Measurements from ENCODE around the gene PTGER4.

Gene PTGER4

DNA sequence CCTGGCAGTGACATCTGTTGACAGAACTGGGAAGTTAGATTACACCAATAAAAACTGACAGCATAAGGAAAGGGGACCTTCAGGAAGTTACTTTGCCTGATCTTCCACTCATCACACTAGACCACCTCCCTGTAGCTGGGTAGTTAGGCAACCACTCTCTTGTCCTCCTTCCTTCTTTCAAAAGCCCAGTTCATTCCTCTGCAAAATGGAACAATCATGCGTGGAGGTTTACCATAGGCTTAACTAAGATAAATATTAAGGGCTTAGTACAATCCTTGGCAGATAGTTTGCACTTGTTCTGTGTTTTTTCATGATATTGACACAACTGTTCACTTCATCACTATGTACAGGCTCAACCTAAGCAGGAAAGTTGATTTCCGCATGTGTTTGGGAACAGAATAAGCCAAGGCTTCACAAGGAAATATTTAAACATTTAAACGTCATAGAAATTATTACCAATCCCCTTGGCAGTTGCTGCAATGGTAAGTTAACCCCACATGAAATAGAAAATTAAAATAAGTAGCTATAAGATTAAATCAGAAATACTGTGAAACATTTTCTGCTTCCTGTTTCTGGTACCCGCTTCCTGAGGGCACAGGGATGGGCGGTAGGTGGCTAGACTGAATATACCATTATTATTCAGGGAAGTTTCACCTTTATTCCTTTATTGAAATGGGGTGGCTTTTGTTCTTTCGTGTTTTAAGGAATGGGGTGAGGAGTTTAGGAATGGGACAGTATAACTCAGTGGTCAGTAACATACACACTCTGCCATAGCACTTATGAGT is 9.9 kb upstream of the PTGER4 start:
- no peak for DNase-seq (ENCODE audit: low spot score)

DNA sequence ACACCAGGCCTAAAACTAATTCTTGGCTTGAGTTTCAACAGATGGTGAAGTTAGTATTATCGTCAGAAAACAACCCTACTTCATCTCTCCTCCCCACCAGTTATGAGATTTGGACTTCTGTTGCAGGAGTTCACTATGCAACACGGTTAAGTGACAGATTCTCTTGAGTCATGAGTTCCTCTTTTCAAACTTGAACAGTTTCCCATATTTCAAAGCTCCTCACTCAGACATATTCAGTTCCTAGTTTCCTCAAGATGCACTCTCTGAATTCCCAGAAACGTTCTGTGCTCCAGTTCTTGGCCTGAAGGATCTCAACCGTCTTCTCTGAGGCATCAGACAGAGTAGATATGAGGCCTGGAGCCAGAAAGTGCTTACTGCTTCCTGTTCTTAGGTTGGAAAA is 7.3 kb upstream of the PTGER4 start:
- no peak for DNase-seq (ENCODE audit: low spot score)

DNA sequence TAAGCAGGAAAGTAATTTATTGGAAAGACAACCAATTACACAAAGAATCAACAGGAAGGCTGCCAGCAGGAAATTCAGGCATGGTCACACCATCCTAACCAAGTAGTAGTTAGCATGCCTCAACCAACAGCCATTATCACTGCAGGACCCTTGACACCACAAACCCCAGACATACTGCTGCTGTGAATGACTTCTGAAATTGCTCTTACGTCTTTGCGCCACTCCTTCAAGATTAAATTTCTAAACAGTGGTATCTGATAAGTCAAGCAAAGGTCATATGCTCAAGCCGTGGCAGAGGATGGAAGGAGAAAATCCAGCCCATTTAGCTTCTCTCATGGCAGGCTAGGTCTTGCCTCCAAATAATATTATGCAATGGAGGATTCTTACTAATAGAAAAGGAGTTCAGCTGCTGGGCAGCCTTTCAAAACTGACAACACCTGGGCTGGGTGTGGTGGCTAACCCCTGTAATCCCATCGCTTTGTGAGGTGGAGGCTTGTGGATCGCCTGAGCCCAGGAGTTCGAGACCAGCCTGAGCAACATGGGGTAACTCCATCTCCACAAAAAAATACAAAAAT is 5.0 kb upstream of the PTGER4 start:
- no peak for DNase-seq (ENCODE audit: low spot score)

DNA sequence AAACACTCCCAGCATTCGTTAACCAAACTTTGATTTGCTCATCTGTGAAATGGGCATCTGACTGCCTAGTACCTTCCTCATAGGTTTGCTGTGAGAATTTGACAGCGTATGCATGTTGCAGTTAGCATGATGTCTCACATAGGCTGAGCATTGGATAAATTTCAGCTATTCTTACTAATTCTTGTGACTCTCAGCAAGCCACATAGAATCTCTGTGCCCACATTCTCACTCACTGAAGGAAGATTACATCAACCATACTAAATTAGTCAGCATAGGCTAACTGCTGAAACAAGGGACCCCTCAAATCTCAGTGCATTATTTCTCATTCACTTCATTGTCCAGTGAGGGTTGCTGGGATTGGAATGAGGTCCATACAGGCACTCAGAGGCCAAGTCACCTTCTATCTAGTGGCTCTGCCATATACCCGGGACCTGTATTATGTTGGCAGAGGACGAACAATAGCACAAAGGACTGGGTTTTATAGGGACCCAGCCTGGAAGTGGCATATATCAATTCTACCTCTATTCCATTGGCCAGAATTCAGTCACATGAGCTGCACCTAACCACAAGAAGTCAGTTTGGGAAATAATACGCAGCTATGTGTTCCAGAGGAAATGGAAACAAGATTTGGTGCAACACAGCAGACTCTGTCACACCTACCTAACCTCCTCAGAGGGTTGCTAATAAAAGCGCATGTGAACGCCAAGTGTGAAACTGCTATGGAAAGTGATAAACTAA is 4.2 kb upstream of the PTGER4 start:
- DNase-seq (ENCODE audit: low spot score), result no peak

DNA sequence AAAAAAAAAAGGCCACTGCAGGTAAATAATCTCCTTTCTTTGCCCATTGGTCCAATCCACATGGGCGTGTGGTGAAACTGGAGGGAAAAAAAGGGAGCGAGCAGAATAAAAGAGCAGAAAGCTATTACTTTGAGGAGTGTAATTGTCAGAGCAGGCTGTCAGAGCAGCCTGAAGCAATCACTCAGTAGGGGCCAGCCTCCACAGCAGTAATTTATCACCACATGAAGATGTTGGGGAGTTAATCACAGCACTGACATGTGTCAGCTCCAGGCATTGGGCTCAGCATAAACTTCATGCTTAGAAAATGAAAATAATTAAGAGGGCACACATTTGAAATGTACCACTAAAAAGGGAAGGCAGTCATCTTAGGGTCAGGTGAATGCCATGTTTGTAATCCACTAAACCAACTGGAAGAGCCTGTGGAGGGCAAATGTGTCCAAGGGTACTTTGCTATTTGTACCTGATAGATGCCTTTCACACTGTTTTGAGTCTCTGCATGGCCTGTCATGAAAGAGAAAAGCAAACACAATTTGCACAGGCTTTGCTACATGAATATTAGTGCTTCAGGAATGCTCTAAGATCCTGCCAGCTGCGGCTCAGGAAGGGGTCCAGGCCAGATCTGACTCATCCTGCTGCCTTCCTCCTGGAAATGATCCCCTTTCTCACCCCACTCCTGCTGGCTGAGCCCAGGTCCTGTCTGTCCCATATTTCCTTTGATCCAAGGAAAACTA is 2.9 kb upstream of the PTGER4 start:
- DNase-seq (ENCODE audit: low spot score), result no peak

DNA sequence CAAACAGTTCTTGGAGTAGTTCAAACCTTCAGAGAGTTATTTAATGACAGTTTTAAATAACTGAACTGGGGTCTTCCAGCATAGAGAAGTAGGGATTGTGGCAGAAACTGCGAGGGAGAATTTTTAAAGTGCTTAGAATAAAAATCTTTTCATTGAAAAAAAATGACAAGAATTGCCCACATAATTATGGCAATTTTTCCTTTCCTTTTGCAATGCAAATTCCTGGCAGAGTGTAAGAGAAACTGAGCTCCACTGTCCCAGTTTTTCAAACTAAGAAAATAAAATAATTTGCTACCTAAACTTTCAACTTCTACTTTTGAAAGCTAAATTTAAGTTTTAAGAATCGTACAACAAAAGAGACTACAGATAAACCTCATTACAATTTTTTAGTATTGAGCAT is 2.3 kb upstream of the PTGER4 start:
- no peak for DNase-seq (ENCODE audit: low spot score)

DNA sequence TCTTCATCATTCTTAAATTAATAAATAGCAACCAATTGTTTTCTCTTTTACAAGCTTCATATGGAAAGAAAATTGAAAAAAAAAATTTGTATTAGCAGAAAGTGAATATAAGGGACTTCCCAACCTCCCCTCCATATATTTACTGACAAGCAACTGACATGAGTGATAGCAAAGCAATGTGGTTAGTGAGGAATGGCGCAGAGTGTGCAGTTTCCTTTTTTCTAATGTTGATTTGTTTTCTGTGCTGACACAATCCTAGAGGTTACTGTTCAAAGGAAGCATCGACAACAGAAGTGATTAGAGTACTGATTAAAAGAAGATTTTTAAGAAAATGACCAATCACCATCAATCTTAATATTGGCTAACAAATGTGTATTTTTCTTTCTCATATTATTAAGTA is 1.7 kb upstream of the PTGER4 start:
- DNase-seq (ENCODE audit: low spot score), result no peak

DNA sequence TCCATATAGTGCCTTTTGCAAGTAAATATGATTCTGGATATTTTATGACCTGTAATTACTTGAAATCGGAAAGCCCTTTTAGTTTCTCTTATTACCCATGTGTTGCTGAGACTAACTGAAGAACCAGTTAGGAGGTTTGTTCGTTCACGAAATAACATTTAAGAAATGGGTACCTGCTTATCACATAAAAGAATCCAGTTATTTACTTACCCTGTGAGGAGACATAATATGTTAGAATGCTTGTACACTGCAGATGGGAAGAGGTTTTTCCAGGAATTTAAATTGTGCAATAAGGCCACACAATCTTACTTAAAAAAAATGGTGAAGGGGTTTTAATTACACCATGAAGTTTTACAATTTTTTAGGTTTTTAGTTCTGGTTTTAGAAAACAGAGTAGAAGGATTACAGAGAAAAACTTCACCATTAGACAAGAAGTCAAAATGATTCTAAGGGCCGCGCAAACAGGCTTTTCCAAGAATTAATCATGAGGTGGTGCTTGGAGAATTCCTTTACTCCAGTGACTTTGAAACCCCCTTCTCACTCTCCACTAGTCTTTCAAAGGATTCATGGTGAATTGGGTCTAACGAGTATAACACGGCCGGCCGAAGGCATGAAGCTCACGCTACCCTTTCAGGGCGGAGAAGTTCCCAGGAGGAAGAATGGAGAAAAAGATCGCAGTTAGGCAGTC is 1.1 kb upstream of the PTGER4 start:
- no peak for DNase-seq (ENCODE audit: low spot score)

DNA sequence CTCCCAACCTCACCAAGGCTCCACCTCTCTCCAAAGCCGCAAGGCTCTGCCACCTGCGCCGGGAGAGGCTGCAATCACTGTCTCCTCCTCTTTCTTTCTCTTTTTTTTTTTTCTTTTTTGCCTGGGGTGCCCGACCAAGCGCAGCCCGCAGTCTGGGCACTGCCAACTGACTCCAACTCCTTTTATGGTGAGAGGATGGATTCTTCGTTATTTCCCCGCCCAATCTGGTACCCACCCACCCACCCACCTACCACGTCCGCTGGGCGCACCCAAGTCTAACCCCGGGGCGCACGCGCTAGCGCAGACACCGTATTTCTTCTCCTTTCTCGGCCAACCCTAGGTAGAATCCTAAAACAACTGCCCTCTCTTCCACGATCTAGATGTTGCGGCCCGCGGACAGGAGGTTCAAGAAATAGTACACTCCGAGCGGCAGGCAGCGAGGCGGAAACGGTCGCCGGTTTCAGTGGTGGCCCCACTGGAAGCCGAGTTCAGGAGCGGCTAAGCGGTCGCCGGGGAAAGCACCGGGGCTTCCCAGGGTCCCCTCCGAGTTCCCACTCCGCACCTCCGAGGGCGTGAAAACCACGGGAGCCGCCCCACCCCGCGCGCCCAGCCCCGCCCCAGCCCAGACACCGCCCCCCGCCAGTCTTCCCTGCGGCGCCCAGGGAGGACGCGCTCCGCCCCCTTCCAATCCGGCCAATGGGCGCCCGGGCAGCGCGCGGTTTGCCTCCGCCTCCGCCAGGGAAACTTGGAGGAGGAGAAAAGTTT is 385 bp upstream of the PTGER4 start:
- DNase-seq (ENCODE audit: low spot score), result peak; percentile 99

DNA sequence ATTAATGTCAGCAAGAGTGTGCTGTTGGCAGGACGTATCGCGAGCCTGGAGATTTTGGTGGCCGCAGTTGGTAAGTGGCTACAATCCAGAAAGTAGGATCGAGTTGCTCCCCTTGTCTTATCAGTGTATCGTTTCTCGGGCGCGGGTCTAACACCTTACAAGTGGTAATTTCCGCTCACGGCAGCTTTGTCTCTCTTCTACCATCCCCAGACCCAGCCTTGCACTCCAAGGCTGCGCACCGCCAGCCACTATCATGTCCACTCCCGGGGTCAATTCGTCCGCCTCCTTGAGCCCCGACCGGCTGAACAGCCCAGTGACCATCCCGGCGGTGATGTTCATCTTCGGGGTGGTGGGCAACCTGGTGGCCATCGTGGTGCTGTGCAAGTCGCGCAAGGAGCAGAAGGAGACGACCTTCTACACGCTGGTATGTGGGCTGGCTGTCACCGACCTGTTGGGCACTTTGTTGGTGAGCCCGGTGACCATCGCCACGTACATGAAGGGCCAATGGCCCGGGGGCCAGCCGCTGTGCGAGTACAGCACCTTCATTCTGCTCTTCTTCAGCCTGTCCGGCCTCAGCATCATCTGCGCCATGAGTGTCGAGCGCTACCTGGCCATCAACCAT is 1.1 kb downstream of the PTGER4 start:
- DNase-seq (ENCODE audit: low spot score), result peak; percentile 21

DNA sequence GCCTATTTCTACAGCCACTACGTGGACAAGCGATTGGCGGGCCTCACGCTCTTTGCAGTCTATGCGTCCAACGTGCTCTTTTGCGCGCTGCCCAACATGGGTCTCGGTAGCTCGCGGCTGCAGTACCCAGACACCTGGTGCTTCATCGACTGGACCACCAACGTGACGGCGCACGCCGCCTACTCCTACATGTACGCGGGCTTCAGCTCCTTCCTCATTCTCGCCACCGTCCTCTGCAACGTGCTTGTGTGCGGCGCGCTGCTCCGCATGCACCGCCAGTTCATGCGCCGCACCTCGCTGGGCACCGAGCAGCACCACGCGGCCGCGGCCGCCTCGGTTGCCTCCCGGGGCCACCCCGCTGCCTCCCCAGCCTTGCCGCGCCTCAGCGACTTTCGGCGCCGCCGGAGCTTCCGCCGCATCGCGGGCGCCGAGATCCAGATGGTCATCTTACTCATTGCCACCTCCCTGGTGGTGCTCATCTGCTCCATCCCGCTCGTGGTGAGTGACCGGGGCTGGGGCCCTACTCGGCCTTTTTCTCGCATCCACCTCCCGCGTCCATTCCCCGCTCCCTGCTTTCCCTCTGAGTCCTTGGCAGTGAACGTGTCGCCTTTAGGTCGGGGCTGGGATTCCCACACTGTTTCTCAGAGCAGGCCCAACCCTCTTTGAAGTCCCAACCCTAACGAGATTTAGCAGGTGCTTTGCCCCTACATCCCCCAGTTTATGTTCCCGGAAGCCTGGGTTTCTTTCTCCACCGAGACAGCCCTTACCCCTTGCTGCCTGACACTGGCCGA is 1.8 kb downstream of the PTGER4 start:
- peak; percentile 17 for DNase-seq (ENCODE audit: low spot score)

DNA sequence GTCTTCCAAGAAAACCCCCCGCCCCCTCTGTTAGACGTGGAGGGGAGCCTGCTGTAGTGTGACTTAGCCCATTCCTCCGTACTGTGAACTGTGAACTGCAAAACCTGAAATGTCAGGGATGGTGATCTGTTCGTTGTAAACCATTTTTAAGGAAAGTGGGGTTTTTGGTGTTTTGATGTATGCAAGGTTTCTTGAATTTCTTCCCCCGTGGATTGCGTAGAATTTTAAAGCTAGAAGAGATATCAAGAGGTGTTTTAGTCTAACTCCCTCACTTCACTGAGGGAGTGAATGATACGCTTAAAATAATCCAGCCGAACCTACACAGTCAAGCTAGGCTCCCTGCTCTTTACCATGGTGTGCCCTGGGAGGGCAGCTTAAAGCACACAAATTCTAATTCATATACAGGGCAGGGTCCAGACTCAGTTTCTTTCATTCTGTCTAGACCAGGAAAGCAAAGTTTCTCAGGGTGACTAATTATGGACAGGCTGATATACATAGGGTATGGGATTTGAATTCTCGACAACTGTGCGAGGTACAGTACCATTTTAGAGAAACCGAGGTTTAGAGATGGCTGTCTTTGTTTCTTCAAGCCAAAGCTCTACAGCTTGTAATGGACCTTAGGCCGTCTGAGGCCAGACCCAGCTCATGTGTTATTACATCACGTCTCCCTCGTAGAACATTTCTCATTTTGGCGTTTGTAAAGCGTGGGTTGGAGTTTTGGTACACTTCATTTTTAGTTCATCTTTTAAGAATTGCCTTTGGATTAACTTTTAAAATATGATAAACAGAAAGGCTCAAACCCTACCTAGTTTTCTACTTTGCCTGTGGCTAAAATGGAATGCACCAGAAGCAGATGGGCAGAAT is 2.7 kb downstream of the PTGER4 start:
- peak; percentile 13 for DNase-seq (ENCODE audit: low spot score)

DNA sequence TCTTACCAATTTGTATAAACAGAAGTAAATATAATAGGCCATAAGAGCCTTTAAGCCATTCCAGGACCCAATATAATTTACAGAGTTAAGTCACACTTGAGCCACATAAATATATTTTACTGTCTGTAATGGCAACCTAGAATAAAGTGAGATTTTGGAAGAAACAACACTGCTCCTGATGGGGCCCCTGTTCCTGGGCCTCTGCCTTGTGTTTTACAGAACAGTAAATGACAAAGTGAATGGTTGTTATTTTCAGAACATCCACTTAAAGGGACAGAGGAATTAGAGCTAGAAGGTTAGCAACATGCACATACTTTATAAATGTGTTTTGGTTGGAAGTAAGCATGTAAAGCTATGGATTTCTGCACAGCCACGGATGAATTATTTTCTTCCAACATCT is 3.6 kb downstream of the PTGER4 start:
- DNase-seq (ENCODE audit: low spot score), result peak; percentile 18

DNA sequence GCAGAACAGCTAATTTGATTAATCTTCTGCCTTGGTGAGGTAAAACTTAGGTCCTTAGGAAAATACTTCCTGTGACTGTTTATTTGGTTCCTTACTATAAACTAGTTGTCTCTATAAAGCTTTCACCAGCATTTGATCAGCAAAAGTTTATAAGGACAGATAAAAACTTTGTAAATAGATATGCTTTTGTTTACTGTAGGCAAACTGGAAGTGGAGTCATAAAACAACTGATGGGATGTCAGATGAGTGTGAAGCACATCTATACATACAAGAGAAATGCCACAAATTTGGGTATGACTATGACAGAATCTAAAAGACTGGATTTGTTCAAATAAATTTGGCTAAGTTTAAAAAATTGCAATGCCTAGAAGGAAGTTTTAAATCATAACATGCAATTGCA is 5.5 kb downstream of the PTGER4 start:
- DNase-seq (ENCODE audit: low spot score), result no peak

DNA sequence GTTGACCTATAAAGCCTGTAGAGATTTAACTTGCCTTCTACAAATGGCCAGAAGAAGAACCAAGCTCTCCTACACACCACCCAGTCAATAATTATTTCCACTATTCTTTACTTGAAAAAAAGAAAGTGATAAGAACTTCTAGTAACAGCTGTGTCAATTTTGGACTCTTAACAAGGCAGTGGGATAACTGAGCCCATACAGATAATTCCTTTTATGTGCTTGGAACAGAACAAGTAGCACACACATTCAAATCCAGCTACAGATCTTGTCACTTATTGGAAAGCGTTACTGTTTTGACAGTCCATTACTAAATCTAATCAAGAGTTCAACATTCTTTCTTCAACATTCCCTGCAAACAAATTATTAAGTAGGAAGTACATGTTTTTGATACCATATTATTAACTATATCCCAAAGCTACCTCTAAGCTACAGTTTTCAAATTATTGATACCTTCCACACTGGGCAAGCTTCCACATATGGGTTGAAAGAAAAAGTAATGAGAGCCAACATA is 6.3 kb downstream of the PTGER4 start:
- DNase-seq (ENCODE audit: low spot score), result no peak

DNA sequence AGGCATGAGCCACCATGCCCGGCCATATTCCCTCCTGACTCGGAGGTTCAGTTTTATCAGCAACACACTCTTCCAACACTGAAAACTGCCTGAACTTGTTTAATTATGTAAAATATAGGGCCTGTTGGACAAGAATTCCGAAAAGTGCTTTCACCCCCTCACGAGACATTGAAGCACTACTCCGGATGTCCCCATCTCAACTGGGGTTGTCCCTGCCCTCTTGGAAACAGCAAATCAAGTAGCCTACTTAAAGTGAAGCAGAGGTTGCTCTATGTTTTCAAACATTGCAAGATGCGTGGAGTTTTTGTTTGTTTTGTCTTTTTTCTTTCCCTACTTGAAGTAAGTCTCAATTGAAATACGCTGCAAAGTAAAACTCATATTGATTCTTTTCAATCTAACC is 7.6 kb downstream of the PTGER4 start:
- peak; percentile 12 for DNase-seq (ENCODE audit: low spot score)

DNA sequence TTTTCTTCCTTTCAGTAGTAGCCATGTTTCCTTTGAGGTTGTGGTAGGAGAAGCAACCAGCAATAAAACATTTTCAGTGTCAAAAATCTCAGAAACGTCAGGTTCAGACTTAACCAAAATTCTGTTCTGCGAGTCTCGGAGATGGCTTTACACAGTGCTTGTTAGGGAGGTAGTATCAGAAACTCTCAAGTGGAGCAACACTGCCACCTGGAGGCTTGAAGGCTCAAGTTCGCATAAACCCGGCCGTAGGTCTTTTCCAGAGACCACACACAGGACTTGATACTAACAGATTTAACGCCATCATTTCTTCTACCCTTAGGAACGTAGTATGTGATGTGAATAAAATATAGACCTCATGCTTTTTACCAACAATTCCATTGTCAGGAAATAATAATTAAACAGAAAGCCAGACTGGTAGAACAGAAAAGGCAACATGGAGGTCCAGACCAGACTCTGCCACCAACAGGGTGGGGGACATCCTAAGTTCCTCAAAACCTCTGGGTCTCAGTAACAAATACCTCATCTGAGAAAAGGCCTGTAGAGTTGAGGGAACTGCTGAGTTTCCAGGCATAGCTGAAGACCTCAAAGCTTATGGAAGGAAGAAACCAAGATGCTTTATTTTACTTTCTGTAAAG is 8.5 kb downstream of the PTGER4 start:
- peak; percentile 78 for DNase-seq (ENCODE audit: low spot score)

DNA sequence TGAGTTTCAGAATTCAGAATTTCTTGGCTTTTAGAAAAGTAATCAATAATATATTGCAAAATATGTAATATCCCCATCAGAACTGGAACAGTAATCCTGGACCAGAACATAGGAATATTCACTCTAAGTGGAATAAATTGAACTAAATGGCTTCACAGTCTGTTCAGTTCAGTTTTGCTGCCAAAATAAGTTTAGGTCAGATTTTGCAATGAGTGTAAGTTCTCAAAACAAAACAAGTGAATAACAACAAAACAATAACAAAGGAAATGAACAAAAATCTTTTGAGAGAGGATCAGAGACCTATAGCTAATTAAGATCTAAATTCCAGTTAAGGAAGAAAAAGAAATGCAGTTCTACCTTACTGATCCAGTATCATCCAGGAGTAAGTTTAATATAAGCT is 9.3 kb downstream of the PTGER4 start:
- no peak for DNase-seq (ENCODE audit: low spot score)
